NCI-H446 treated with DMSO at 0.1 percent for 48 hours (cell line): ENCODE data around the gene GPAT3.
"Not testable (repeated sequence)": the region's sequence is repeated elsewhere in the genome, so short reads cannot be mapped to it uniquely, and the experiment has no call there.

Source experiments
- DNase-seq: peaks from one replicate; lab custom pipeline; 2025; lab: John Stamatoyannopoulos, UW

GPAT3 gene

DNA sequence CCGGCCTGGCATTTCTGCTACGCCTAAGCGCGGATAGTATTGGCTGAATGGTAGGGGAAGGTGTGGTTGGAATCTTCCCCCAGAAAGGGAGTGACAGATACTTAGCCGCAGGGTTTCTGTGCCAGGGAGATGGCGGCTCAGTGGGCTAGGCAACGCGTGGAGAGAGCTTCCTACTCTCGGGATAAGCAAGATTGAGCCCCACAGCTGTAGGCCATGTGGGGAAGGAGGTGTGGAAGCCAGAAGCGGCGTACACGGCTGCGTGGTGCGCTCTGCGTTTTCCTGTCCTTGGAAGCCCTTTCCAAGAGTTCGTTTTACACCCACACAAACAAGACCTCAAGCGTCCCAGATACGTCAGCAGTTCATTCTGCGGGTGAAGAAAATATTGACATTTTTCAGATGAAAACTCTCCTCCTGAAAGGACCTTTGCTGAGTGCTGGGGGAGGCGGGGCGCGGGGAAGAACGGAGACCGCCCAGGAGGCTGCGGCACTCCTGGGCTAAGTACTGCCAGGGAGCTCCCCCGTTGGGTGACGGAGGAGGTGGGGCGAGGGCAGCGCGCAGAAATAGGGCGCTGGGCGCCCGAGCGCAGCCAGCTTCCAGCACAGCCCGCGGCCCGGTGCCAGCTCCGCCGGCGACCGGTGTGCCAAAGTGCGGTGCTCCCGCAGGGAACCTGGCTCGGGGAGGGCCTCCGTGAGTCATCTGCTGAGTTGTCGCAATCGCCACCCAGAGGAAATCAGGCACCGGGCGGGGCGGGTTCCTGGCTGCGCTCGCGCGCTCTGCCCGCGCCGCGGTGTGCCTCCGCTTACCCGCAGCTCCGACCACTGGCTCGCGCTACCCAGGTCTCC lies at the start of gene GPAT3:
Gene GPAT3, plus strand, starts transcription at position 589 of the 842 bp plus-strand sequence. CDS start 515 bp downstream, outside the sequence.
- peak; percentile 3 for DNase-seq

DNA sequence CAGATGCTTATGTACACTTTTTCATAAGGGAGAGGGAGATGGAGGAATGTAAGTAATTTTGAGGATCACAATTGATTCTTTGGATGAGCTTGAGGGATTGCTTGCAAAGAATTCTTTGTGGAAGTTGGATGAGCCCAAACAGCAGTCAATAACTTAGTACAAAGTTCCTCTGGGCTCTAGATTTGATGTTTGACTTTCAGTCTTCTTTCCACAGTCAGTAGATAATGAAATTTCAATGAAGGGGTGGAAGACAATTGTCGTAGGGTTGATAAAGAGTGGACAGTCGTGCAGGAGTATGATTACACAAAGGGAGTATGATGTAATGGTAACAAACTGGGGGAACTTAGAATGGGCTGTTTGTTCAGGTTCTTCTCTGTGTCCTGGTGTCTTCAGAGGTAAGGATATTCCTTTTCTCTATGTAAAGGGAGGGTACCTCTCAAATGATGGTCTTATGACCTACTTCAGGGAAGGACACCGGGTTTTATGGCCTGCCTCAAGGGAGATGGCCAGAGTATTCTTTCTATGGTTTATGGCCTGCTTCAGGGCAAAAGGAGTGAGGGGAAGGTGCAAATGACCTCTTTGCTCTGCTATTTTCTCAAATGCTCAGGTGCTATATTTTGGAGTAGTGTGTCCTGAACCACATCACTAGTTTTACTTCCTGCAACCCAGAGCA lies 49.3 kb upstream of the GPAT3 start:
- no peak for DNase-seq

DNA sequence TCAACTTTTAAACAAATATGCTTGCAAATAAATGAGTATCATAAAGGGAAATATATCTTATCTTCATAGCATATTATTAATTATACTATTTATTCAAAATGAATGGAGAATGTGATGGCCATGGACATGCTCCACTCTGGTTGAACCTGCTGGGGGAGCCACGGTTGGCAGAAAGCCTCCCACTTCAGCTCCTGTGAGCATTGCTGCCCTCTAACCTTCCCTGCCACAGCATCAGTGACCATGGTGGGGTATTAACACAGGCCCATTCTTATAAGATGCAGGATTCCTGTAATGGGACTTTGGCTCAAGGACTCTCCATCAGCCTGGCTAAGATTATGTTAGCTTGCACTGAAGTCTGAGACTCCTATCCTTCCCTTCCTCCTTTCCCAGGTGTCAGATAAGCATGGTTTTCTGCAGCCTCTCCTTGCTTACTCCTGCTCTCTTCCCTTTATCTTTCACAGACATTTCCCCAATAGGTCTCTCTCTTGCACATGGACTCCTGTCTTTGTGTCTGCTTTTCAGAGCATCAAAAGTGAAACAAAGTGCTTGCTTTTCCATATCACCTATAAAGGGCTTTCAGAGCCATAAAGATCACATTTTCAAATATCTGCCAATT lies 46.1 kb upstream of the GPAT3 start:
- no peak for DNase-seq

DNA sequence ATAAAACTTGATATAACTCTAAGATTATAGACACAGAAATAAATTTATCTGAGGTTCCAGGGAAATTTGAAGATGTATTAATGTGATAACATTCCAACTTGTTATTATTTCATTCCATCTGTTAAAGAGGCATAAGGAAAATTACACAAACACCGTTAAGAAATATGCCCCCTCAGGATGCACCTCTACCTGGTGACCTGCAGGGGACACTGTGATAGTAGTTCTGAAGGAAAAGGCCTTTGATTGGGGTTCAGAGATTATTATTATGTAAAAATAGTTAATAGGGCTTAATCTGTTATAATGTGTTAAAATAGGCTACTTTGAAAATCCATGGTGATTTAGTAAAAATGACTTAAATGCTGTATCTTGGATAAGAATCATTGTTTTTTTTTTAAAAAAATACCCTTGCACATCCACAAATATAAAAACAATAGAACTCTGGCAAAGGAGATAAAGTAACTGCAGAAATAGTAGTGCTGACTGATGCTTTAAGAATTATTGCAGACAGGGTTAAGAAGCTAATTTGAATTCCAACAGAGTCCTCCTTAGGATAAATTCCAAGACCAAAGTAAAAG lies 44.9 kb upstream of the GPAT3 start:
- DNase-seq, result no peak

DNA sequence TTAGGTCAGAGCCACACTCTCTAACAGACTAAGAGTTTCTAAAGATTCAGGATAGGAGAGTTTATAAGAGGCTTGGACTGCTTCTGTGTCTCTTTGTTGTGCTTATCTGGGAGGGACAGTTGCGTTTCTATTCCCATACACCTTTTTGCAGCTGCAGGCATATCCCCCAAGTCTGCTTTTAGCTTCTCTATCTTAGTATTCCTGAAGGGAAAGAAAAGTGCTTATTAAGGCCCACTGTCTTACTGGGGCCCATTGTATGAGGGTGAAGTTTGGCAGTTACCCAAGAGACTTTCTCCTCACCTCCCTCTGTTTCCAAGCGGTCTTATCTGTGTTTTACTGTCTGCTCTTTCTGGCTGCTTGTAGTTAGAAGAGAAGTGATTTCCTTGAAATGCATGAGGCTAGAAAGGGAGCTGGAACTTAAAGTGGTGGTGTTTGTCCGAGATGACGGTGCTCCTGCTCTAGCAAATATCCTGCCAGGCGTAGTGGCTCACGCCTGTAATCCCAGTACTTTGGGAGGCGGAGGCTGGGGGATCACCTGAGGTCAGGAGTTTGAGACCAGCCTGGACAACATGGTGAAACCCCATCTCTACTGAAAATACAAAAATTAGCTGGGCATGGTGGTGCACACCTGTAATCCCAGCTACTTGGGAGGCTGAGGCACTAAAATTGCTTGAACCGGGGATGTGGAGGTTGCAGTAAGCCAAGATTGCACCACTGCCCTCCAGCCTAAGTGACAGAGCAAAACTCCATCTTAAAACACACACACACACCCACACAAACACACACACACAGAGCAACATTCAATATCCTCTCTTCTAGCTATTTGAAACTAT lies 39.6 kb upstream of the GPAT3 start:
- DNase-seq, result not testable (repeated sequence)

DNA sequence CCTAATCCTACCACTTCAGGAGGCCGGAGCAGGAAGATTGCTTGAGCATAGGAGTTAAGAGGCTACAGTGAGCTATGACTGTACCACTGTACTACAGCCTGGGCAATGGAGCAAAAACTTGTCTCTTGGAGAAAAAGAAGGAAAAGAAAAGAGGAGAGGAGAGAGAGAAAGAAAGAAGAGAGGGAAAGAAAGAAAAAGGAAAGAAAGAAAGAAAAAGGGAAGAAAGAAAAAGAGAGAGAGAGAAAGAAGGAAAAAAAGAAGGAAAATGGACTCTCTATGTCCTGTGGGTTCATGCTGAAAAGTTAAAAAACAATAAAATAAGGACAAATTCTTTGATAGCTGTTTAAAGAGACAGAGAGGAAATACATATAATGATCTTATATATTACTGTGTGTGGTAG lies 37.7 kb upstream of the GPAT3 start:
- no peak for DNase-seq

DNA sequence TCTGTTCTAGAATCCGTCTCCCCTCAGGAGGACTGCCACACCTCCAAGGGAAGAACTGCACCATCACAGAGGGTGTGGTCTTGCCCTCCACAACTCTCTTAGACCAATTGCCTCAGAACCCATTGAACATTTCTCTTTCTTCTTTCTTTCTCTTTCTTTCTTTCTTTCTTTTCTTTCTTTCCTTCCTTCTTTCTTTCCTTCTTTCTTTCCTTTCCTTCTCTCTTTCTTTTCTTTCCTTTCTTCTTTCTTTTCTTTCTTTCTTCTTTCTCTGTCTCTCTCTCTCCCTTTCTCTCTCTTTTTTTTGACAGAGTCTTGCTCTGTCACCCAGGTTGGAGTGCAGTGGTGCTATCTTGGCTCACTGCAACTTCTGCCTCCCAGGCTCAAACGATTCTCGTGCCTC lies 34.2 kb upstream of the GPAT3 start:
- not testable (repeated sequence) for DNase-seq

DNA sequence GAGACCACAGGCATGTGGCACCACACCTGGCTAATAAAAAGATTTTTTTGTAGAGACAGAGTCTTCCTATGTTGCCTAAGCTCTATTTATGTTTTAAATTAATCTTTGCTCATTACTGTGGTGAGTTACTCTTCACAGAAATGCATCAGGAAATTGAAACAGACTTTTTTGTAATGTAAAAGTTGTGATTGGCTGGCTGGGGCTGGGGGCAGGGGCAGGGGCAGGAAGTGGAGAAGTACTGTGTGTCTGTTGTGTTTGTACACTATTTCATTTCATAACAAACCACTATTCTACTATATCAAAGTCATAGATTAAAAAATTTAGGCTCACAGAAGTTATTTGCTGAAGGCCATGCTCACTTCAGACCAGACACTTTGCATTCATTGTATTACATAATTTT lies 31.9 kb upstream of the GPAT3 start:
- no peak for DNase-seq

DNA sequence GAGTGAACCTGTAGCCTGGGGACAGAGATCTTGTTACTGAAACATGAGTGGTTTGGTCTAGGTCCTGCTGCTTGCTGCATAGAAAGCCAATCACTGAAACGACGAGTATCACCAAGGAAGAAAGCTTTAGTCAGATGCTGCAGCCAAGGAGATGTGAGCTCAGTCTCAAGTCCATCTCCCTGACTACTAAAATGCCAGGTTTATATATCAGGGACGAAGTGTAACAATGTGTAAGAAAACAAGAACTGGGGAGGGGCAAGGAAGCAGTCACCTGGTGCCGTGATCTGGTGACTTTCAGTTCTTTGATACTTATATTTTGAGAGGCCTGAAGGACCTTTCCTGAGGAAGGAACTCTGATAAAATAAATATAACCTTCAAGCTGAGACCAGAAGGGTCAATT lies 31.4 kb upstream of the GPAT3 start:
- DNase-seq, result no peak

DNA sequence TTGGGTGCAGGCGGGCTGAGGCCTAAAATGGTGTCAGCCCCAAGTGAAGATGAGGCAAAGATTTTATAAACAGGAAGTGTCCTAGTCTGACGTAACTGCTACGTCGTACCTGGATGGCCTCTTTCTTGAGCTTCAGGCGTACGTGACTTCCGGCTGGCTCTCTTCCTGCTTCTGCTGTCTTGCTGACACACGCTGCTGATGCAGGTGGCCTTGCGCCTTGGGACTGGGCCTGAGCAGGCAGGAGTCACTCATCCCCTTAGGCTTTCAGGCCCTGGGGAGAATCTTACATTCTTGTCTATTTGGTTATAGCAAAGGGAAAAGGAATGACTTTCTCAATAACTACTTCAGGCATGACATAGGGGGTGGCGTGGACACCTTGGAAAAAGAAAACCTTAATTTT lies 30.9 kb upstream of the GPAT3 start:
- DNase-seq, result no peak

DNA sequence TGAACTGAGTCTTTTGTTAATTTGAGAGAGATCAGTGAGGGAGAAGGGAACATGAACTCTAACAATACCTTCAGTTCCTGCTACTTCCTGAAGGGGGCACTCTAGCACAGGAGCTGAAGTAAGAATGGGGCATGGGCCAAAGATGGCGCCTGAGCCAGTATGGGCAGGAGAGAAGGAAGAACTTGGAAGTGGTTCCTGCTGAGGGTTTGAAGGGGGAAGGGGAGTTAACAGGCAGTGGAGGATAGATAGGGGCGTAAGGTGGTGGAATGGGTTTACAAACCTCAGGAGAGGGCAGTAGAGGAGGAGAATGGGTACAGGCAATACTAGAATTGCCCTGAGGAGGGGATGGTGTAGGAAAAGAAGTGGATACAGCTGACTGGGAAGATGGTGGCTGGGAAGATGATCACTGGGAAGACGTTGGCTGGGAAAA lies 26.7 kb upstream of the GPAT3 start:
- DNase-seq, result peak; percentile 14

DNA sequence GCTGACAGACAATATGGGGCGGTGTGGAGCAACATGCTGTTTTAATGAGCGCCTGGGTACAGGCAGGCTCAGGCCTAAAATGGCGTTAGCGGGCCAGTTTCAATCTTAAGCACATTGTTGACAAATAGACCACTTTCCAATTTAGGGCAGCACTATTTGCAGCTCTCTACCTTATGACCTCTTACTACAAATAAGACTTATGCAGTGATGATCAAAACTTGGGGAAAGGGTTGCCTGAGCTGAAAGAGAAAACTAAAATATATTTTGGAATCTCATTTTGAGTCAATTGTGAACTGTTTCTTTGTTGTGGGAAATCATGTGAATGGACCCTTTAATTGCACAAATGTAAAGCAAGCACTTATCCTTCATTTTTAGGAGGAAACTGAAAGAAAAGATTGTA lies 25.5 kb upstream of the GPAT3 start:
- DNase-seq, result no peak

DNA sequence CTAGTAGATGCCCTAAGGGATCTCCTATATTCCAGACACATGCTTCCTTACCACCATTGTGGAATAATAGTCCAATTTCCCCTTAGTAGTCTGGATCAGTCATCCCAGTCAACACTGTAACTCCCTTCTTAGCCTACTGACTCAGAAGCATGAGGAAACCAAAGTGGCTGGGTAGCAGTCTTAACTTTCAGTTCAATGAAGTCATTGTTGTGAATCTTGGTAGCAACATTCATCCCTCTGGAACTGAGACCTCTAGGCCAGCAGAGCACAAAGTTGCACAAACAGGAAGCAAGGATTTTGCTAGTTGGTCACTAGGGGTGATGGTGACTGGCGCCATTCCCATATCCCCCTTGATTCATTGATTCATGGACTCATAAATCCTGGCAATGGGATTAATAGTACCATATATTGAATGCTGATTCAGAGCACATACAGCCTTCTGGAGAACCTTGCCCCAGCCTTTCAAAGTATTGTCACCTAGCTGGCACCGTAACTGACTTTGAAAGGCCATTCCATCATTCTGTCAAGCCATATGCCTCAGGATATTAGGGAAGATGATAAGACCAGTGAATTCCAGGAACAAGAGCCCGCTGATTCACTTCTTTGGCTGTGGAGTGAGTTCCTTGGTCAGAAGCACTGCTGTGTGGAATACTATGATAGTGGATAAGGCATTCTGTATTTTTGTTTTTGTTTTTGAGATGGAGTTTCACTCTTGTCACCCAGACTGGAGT lies 19.7 kb upstream of the GPAT3 start:
- no peak for DNase-seq

DNA sequence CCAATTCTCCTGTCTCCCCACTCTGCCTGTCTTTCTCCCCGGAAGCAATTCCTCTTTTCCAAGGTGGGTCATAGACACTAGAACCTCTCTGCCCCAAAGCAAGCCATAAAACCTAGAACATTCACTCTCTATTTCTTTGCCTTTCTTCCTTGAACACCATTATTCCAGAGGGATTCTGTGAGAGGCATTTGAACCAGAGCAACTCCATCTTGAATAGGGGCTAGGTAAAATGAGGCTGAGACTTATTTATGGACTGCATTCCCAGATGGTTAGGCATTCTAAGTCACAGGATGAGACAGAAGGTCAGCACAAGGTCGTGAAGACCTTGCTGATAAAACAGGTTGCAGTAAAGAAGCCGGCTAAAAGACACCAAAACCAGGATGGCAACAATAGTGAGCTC lies 13.7 kb upstream of the GPAT3 start:
- DNase-seq, result no peak

DNA sequence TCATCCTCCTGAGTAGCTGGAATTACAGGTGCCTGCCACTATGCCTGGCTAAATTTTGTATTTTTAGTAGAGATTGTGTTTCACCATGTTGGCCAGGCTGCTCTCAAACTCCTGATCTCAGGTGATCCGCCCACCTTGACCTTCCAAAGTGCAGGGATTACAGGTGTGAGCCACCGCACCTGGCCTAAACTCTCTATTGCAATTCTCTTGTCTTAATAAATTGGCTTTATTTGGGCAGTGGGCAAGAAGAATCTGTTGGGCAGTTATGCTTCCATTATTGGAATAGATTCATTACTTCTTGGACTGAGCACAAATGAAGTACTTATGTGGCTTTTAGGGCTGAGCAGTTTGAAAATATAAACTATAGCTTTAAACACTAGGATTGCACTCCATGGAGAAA lies 8.2 kb upstream of the GPAT3 start:
- DNase-seq, result no peak

DNA sequence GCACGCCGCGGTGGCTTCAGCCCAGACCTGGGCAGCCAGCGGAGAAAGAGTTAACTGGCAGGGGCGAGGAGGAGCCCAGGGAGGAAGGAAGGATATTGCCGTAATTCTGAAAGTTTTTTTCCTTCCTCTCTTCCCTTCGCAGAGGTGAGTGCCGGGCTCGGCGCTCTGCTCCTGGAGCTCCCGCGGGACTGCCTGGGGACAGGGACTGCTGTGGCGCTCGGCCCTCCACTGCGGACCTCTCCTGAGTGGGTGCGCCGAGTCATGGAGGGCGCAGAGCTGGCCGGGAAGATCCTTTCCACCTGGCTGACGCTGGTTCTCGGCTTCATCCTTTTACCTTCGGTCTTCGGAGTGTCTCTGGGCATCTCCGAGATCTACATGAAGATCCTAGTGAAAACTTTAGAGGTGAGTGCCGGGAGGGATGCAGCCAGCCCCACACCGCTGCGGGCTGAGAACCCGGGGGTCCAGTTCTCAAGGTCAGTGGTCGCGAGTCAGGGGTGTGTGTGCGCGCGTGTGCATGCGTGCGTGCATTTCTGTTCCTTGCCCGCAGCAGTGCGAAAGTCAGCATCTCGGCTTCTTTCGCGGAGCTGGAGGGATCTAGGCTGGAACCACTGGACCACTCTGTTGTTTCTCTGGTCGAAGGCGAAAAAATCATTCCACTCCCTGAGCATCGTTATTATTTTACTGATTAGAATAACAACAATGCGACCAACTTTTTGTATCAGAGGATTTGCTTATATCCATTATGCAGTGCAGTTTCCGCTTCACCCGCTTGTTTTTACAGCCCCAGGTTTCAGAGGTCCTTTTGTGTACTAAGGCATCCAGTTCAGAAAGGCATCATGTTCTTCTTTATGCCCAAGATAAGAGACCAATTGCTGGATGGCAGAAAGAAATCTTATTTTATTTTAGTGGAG lies 709 bp downstream of the GPAT3 start:
- no peak for DNase-seq

DNA sequence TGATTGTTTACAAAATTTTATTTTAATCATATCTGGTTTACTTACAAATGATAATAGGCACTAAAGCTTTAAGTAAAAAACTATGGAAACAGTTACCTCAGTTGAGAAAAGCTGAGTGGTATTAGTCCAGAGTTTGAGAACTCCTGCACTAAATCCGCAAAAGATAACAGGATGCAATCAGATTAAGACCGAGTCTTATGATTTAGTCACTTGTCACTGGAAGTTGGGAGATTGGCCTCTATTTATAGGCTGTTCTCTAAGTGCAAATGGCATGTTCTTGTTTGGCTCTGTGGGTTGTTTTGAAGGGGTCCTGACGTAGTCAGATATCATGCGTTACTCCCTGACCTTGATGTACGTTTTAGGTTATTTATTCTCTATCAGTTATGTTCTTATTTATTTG lies 6.3 kb downstream of the GPAT3 start:
- no peak for DNase-seq

DNA sequence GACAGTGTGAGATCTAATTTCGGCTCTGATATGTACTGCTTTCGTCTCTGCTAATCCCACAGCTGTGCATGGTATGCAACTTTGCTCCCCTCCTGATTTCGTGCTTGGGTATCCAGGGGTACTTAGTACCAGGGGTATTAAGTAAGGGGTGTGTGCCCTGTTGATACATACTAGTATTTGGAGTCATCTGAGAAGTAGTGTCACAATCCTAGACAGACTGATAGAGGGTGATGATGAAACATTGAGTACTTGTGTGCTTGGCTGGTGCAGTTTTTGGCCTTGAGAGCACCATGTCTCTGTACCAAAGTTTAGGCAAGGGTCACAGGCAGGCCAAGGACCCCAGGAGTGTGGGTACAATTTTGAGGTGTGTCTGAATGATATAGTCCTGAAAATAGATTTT lies 10.9 kb downstream of the GPAT3 start:
- DNase-seq, result no peak

DNA sequence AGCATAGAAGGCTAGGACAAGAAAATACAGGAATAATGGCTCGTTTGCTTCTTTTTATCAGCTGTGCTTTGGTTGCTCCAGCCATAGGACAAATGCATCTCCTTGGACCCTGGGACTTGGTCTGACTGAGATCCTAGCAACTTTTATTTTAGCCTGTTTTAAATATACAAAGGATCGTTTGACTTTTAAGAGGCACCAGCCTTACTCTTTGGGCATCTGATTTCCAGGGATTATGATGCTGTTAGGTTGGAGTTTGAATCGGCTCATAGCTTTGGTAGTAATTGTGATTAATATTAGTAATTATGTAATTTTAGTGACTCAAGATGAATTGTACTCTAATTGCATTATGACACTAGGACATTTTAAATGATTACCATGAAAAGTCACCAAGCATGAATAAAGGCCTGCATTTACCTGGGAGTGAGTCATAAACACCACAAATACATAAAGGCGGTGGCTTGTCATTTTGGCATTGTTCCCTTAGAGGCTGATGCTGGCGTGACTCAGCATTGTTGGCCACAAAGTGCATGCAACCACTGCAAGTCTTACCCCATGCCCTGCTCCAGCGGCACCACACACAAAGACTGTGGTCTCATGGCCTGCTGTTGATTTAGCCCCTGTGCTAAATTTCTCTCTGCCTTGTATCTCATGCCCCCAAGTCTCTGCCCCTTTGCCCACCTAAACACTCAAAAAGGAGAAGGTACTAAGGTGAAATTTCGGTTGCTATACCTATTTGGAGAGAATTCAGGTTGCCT lies 12.4 kb downstream of the GPAT3 start:
- peak; percentile 7 for DNase-seq
